ENCODE data around the gene FRY. TPM values are rescaled to one million over a fixed set of nuclear protein-coding genes. Genes with fewer than 3 reads are reported as not detected.

Gene FRY
- total RNA-seq, 1 donor from 2014 or later = 4.5 TPM

GRCh38 chr13:32116210-32116609, 84.6 kb downstream of the FRY start:
- H3K9me3 Mint-ChIP-seq (ENCODE audit: unreplicated experiment) = no peaks in the 10 kb centered on the region
- no peak for TF ChIP-seq CTCF (IDR thresholded peaks at IDR 0.05; ENCODE audit: unreplicated experiment)
- H3K4me3 Mint-ChIP-seq (ENCODE audit: unreplicated experiment) = no peak overlapping the region
- no peak for DNase-seq (ENCODE audit: low spot score)
- H3K27me3 Mint-ChIP-seq (ENCODE audit: unreplicated experiment) = no peaks in the 10 kb centered on the region
- H3K36me3 Mint-ChIP-seq (ENCODE audit: low read depth, unreplicated experiment) = no peaks in the 10 kb centered on the region
- no peak overlapping the region for H3K27ac Mint-ChIP-seq (ENCODE audit: unreplicated experiment)
- peaks cover 19% of the 10 kb centered on the region for H3K4me1 Mint-ChIP-seq (ENCODE audit: unreplicated experiment)

- Mint-ChIP-seq H3K27ac (ENCODE audit: unreplicated experiment) (no peak overlapping the region), H3K27me3 (ENCODE audit: unreplicated experiment) (no peaks in the 10 kb centered on the region), H3K4me1 (ENCODE audit: unreplicated experiment) (peaks cover 17% of the 10 kb centered on the region), H3K36me3 (ENCODE audit: low read depth, unreplicated experiment) (no peaks in the 10 kb centered on the region), H3K4me3 (ENCODE audit: unreplicated experiment) (no peak overlapping the region), H3K9me3 (ENCODE audit: unreplicated experiment) (no peaks in the 10 kb centered on the region)
- no peak for DNase-seq (ENCODE audit: low spot score)
- TF ChIP-seq CTCF (IDR thresholded peaks at IDR 0.05; ENCODE audit: unreplicated experiment) = no peak
Observed at GRCh38 chr13:32117001-32117400, 85.4 kb downstream of the FRY start.

GRCh38 chr13:32117701-32118100, 86.1 kb downstream of the FRY start:
- no peak overlapping the region for H3K4me3 Mint-ChIP-seq (ENCODE audit: unreplicated experiment)
- peaks cover 3% of the 10 kb centered on the region for H3K9me3 Mint-ChIP-seq (ENCODE audit: unreplicated experiment)
- H3K27ac Mint-ChIP-seq (ENCODE audit: unreplicated experiment) = no peak overlapping the region
- no peaks in the 10 kb centered on the region for H3K27me3 Mint-ChIP-seq (ENCODE audit: unreplicated experiment)
- DNase-seq (ENCODE audit: low spot score) = no peak
- no peak for TF ChIP-seq CTCF (IDR thresholded peaks at IDR 0.05; ENCODE audit: unreplicated experiment)
- no peaks in the 10 kb centered on the region for H3K36me3 Mint-ChIP-seq (ENCODE audit: low read depth, unreplicated experiment)
- peaks cover 17% of the 10 kb centered on the region for H3K4me1 Mint-ChIP-seq (ENCODE audit: unreplicated experiment)

GRCh38 chr13:32121316-32121715, 89.7 kb downstream of the FRY start:
- peaks cover 10% of the 10 kb centered on the region for H3K9me3 Mint-ChIP-seq (ENCODE audit: unreplicated experiment)
- no peak for DNase-seq (ENCODE audit: low spot score)
- H3K4me3 Mint-ChIP-seq (ENCODE audit: unreplicated experiment) = no peak overlapping the region
- no peaks in the 10 kb centered on the region for H3K36me3 Mint-ChIP-seq (ENCODE audit: low read depth, unreplicated experiment)
- H3K27me3 Mint-ChIP-seq (ENCODE audit: unreplicated experiment) = no peaks in the 10 kb centered on the region
- peaks cover 6% of the 10 kb centered on the region for H3K4me1 Mint-ChIP-seq (ENCODE audit: unreplicated experiment)
- TF ChIP-seq CTCF (IDR thresholded peaks at IDR 0.05; ENCODE audit: unreplicated experiment) = no peak
- H3K27ac Mint-ChIP-seq (ENCODE audit: unreplicated experiment) = no peak overlapping the region

- no peaks in the 10 kb centered on the region for H3K36me3 Mint-ChIP-seq (ENCODE audit: low read depth, unreplicated experiment)
- peaks cover 3% of the 10 kb centered on the region for H3K4me1 Mint-ChIP-seq (ENCODE audit: unreplicated experiment)
- no peak for DNase-seq (ENCODE audit: low spot score)
- H3K27ac Mint-ChIP-seq (ENCODE audit: unreplicated experiment) = no peak overlapping the region
- TF ChIP-seq CTCF (IDR thresholded peaks at IDR 0.05; ENCODE audit: unreplicated experiment) = no peak
- no peak overlapping the region for H3K4me3 Mint-ChIP-seq (ENCODE audit: unreplicated experiment)
- H3K27me3 Mint-ChIP-seq (ENCODE audit: unreplicated experiment) = no peaks in the 10 kb centered on the region
- peaks cover 10% of the 10 kb centered on the region for H3K9me3 Mint-ChIP-seq (ENCODE audit: unreplicated experiment)
Observed at GRCh38 chr13:32124743-32125142, 93.2 kb downstream of the FRY start.
